Thymus (tissue), 11 donors: ENCODE data around the gene RPS16. TPM values are rescaled to one million over a fixed set of nuclear protein-coding genes. Genes with fewer than 3 reads are reported as not detected.

ENCODE experiments used
- DNase-seq, 9 donors: peaks; one replicate each; pipeline ENCODE4 v3.0.0-alpha.2; 2013; ENCODE audit warnings: low spot score in 9 of 9, low read depth in 6 of 9, missing footprints in 1 of 9
- H3K27ac ChIP-seq, 2 donors: one replicate each; pipeline ENCODE4 v1.5.1; 2013; ENCODE audit warnings: control low read depth in 1 of 2, low read depth in 1 of 2, low read length in 1 of 2, mild to moderate bottlenecking in 1 of 2, moderate library complexity in 1 of 2
- H3K27me3 ChIP-seq, 2 donors: one replicate each; pipeline ENCODE4 v1.5.1; 2013; ENCODE audit warnings: low read length in 1 of 2; ENCODE audit not compliant: control insufficient read depth in 2 of 2, insufficient read depth in 1 of 2
- H3K36me3 ChIP-seq, 2 donors: one replicate each; pipeline ENCODE4 v1.5.1; 2013; ENCODE audit warnings: low read length in 1 of 2, mild to moderate bottlenecking in 1 of 2, moderate library complexity in 1 of 2; ENCODE audit not compliant: control insufficient read depth in 2 of 2, insufficient read depth in 2 of 2
- H3K4me1 ChIP-seq, 2 donors: one replicate each; pipeline ENCODE4 v1.5.1; 2013; ENCODE audit warnings: low read length in 2 of 2; ENCODE audit not compliant: control insufficient read depth in 2 of 2, insufficient read depth in 2 of 2
- H3K4me3 ChIP-seq, 2 donors: one replicate each; pipeline ENCODE4 v1.5.1; 2013; ENCODE audit warnings: low read length in 2 of 2, control low read depth in 1 of 2, mild to moderate bottlenecking in 1 of 2
- H3K9me3 ChIP-seq, 2 donors: one replicate each; pipeline ENCODE4 v1.5.1; 2013; ENCODE audit warnings: low read length in 1 of 2, mild to moderate bottlenecking in 1 of 2; ENCODE audit not compliant: control insufficient read depth in 2 of 2, insufficient read depth in 1 of 2
- WGBS: extraction: QIAGEN DNeasy Blood & Tissue Kit; methylation state at CpG from one replicate; pipeline ENCODE4 v1.1.7; 2013; 5-methylcytosine and 5-hydroxymethylcytosine counted together
- polyA plus RNA-seq: library from polyadenylated mRNA; stranded (reverse); fragments of 200-250 nt; gene quantifications from one replicate; pipeline ENCODE4 v1.2.3, GENCODE V29; 2013
- total RNA-seq: library from RNA; stranded (reverse); fragments of 120-200 nt; gene quantifications from one replicate; pipeline ENCODE4 v1.2.4, GENCODE V29; 2013
- donor health status: healthy.

The RPS16 gene
- total and polyA plus RNA-seq, 2 donors: 788 to 3,143 TPM

DNA sequence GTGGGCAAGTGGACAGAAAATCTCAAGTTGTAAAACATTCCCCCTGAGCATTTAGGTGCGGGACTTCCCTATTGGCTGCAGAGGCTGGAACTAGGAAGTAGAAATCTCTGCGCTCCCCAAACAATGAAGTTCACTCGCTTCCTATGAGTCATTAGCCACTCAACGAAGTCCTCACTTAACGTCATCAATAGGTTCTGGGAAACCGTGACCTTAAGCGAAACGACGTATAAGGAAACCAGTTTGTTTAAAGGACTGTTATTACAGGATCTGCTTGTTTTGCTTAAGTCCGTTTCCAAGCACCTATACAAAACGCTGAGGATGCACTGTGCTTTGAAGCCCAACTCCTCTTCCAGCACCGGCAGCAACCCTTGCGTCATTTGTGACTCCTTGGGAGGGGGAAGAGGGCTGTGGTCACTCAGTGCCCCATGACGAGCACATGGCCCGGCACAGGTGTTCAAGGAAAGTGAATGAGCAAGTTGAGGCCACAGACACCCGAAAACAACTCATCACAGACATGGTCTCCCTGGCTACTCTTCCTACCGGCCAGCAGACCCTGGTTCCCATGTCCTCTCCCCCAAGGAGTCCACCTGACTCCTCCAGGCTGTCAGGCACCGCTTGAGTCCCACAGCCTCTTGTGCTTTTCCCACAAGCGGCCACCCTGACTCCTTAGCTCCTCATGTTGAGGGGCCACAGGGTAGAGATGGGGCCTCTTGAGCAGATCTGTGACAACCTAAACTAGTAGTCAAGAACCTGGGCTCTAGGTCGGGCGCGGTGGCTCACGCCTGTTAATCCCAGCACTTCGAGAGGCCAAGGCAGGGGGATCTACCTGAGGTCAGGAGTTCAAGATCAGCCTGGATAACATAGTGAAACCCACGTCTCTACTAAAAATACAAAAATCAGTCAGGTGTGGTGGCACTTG lies 4.8 kb downstream of the RPS16 start:
- no peak overlapping the region for H3K4me3 ChIP-seq
- 80% methylated on average over 25 of the region's 25 CpGs for WGBS
- H3K4me1 ChIP-seq: peaks cover 5 to 18% of the 10 kb centered on the region in 2 donors
- peak overlapping the region; percentile 65 to 70 for H3K27ac ChIP-seq
- DNase-seq: peak in 1 of 9 donors; percentile 45
- peaks cover 26 to 34% of the 10 kb centered on the region in 2 donors for H3K36me3 ChIP-seq
- no peaks in the 10 kb centered on the region for H3K9me3 ChIP-seq
- H3K27me3 ChIP-seq: peaks cover 0 to 9% of the 10 kb centered on the region in 2 donors

GRCh38 chr19:39428283-39429112 lies 7.3 kb downstream of the RPS16 start:
- H3K4me1 ChIP-seq: peaks cover 0 to 3% of the 10 kb centered on the region in 2 donors
- no peak for DNase-seq
- no peak overlapping the region for H3K27ac ChIP-seq
- WGBS: 53% methylated on average over 23 of the region's 23 CpGs
- H3K36me3 ChIP-seq: peaks cover 36 to 40% of the 10 kb centered on the region in 2 donors
- H3K27me3 ChIP-seq: peaks cover 0 to 9% of the 10 kb centered on the region in 2 donors
- no peaks in the 10 kb centered on the region for H3K9me3 ChIP-seq
- no peak overlapping the region for H3K4me3 ChIP-seq

DNA sequence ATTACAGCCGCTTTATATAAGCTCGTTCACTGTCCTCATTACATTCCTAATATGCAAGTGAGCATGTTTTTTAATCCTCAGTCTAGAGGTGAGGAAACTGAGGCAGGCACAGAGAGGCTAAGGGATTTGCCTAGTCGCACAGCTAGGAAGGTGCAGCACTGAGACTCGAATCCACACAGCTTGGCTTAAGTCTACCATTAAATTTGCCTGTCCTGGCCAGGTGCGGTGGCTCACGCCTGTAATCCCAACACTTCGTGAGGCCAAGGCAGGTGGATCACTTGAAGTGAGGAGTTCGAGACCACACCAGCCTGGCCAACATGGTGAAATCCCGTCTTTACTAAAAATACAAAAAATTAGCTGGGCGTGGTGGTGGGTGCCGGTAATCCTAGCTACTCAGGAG lies 8.0 kb downstream of the RPS16 start:
- H3K27ac ChIP-seq: no peak overlapping the region
- no peak overlapping the region for H3K4me3 ChIP-seq
- H3K36me3 ChIP-seq: peaks cover 35 to 40% of the 10 kb centered on the region in 2 donors
- WGBS: 96% methylated on average over 11 of the region's 11 CpGs
- peaks cover 0 to 9% of the 10 kb centered on the region in 2 donors for H3K27me3 ChIP-seq
- peaks cover 0 to 3% of the 10 kb centered on the region in 2 donors for H3K4me1 ChIP-seq
- no peaks in the 10 kb centered on the region for H3K9me3 ChIP-seq
- no peak for DNase-seq

DNA sequence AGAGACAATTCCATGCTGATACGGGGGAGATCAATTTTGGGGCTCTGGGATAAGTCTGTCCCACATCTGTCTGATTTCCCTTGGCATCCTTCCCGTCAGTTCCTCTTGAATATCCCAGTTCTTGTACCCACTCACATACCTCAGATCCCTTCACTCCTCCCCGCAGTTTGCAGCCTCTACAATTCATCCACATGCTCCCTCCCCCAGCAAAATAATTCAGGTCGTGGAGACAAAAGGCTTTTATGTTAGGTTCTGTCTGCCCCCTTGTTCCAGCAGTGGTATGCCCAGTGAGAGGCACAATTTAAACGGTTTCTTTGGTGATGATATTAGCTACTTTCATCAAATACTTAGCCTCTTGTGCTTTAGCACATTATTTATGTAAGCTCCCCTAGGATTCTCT lies 9.6 kb downstream of the RPS16 start:
- whole genome bisulfite sequencing: 88% methylated on average over 5 of the region's 5 CpGs
- no peak for DNase-seq
- H3K27ac ChIP-seq: no peak overlapping the region
- H3K36me3 ChIP-seq: peaks cover 34 to 46% of the 10 kb centered on the region in 2 donors
- peaks cover 0 to 9% of the 10 kb centered on the region in 2 donors for H3K27me3 ChIP-seq
- H3K4me1 ChIP-seq: peaks cover 0 to 2% of the 10 kb centered on the region in 2 donors
- H3K9me3 ChIP-seq: no peaks in the 10 kb centered on the region
- no peak overlapping the region for H3K4me3 ChIP-seq

DNA sequence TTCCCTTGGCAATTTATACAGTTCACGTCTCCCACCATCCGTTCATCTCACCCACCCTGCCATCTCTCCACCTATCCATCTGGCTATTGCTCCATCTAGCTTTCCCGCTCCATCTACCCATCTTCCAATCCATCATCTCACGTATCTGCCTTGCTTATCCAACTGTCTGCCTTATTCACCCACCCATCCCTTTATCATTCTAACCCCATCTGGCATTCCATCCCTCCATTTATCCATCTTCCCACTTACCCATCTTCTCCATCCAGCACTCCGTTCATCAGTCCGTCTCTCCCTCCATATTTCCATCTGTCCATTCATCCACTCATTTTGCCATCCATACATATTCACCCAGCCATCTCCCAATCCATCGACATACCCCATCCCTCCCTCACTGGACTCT lies 10.0 kb downstream of the RPS16 start:
- no peaks in the 10 kb centered on the region for H3K4me1 ChIP-seq
- no peak for DNase-seq
- 96% methylated on average over 7 of the region's 7 CpGs for WGBS
- peaks cover 0 to 9% of the 10 kb centered on the region in 2 donors for H3K27me3 ChIP-seq
- peaks cover 37 to 50% of the 10 kb centered on the region in 2 donors for H3K36me3 ChIP-seq
- H3K9me3 ChIP-seq: no peaks in the 10 kb centered on the region
- no peak overlapping the region for H3K4me3 ChIP-seq
- no peak overlapping the region for H3K27ac ChIP-seq

GRCh38 chr19:39424934-39425333 lies 10.8 kb downstream of the RPS16 start:
- peaks cover 40 to 58% of the 10 kb centered on the region in 2 donors for H3K36me3 ChIP-seq

DNA sequence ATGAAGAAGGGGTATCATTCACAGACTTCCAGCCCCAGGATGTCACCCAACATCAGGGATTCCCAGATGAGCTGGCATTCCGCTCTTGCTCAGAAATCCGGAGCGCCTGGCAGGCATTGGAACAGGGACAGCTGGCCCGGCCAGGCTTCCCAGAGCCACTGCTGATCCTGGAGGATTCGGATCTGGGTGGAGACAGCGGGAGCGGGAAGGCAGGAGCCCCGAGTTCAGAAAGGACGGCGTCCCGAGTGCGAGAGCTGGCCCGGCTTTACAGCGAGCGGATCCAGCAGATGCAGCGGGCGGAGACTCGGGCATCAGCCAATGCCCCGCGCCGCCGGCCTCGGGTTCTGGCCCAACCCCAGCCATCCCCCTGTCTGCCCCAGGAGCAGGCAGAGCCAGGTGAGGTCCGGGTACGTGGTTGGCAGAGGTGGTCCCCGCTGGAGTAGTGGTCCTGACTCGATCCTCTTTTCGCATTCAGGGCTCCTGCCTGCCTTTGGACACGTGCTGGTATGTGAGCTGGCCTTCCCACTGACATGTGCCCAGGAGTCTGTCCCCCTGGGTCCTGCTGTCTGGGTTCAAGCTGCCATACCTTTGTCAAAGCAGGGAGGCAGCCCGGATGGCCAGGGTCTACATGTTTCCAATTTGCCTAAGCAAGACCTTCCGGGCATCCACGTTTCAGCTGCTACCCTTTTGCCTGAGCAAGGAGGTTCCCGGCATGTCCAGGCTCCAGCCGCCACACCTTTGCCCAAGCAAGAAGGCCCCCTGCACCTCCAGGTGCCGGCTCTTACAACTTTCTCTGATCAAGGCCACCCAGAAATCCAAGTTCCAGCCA lies 12.3 kb downstream of the RPS16 start:
- no peak overlapping the region for H3K4me3 ChIP-seq
- H3K9me3 ChIP-seq: no peaks in the 10 kb centered on the region
- 94% methylated on average over 35 of the region's 35 CpGs for WGBS
- H3K4me1 ChIP-seq: no peaks in the 10 kb centered on the region
- peaks cover 0 to 4% of the 10 kb centered on the region in 2 donors for H3K27me3 ChIP-seq
- peaks cover 48 to 67% of the 10 kb centered on the region in 2 donors for H3K36me3 ChIP-seq
- no peak overlapping the region for H3K27ac ChIP-seq
- DNase-seq: no peak

More at GRCh38 chr19:39424934-39425333, 10.8 kb downstream of the RPS16 start:
- no peak overlapping the region for H3K27ac ChIP-seq
- DNase-seq: no peak
- H3K27me3 ChIP-seq: peaks cover 0 to 9% of the 10 kb centered on the region in 2 donors
- no peak overlapping the region for H3K4me3 ChIP-seq
- 98% methylated on average over 16 of the region's 16 CpGs for WGBS
- H3K4me1 ChIP-seq: no peaks in the 10 kb centered on the region
- H3K9me3 ChIP-seq: no peaks in the 10 kb centered on the region

DNA sequence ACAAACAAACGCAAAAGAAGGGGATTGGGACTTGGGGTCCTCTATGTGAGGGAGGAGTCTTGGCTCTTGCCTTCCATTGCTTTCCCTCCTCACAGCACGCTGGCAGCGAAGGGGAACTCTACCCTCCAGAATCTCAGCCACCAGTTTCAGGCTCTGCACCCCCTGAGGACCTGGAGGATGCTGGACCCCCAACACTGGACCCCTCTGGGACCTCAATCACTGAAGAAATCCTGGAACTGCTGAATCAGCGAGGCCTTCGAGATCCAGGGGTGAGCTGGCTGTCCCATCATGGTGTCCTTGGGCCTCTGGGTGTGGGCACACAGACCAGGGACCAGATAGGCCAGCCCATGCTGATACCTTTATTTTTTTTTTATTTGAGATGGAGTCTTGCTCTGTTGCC lies 13.7 kb downstream of the RPS16 start:
- no peak overlapping the region for H3K4me3 ChIP-seq
- H3K36me3 ChIP-seq: peaks cover 58 to 80% of the 10 kb centered on the region in 2 donors
- no peaks in the 10 kb centered on the region for H3K27me3 ChIP-seq
- WGBS: 98% methylated on average over 5 of the region's 5 CpGs
- no peaks in the 10 kb centered on the region for H3K4me1 ChIP-seq
- no peaks in the 10 kb centered on the region for H3K9me3 ChIP-seq
- no peak overlapping the region for H3K27ac ChIP-seq
- DNase-seq: no peak
